ENCODE results near the gene SAP30BP.
A peak's percentile ranks its signal among the peaks of the same experiment; 100 is the strongest.

The SAP30BP gene

DNA sequence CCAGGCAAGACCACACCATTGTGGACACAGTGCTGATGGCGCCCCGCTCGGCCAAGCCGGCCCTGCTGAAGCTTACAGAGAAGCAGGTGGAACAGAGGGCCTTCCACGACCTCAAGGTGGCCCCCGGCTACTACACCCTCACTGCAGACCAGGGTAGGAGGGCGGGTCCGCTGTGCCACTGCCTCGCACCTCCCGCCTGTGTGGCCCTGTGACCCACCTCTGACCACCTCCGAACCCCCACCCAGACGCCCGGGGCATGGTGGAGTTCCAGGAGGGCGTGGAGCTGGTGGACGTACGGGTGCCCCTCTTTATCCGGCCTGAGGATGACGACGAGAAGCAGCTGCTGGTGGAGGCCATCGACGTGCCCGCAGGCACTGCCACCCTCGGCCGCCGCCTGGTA is 75.2 kb downstream of the SAP30BP start:
- TF ChIP-seq REST (IDR thresholded peaks at IDR 0.05; ENCODE audit: low read depth): no peak

- TF ChIP-seq YY1 (IDR thresholded peaks at IDR 0.05; ENCODE audit: low read depth) (no peak), TCF12 (IDR thresholded peaks at IDR 0.05; ENCODE audit: low read depth) (no peak), TAF1 (IDR thresholded peaks at IDR 0.05; ENCODE audit: low read depth) (no peak), FOXM1 (IDR thresholded peaks at IDR 0.05; ENCODE audit: borderline replicate concordance, low read depth) (no peak), TEAD4 (IDR thresholded peaks at IDR 0.05) (no peak), RAD21 (IDR thresholded peaks at IDR 0.05; ENCODE audit: low read depth) (no peak), REST (IDR thresholded peaks at IDR 0.05; ENCODE audit: low read depth) (no peak), NFIC (IDR thresholded peaks at IDR 0.05) (no peak), ZBTB7A (IDR thresholded peaks at IDR 0.05; ENCODE audit: low read depth) (no peak), CEBPB (IDR thresholded peaks at IDR 0.05) (no peak), CREB1 (IDR thresholded peaks at IDR 0.05; ENCODE audit: low read depth) (no peak)
- TF ChIP-seq, protein P1, sequence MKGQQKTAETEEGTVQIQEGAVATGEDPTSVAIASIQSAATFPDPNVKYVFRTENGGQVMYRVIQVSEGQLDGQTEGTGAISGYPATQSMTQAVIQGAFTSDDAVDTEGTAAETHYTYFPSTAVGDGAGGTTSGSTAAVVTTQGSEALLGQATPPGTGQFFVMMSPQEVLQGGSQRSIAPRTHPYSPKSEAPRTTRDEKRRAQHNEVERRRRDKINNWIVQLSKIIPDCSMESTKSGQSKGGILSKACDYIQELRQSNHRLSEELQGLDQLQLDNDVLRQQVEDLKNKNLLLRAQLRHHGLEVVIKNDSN (IDR thresholded peaks at IDR 0.05): no peak
These were observed 76.6 kb downstream of the SAP30BP start for GRCh38 chr17:75743625-75744206.

DNA sequence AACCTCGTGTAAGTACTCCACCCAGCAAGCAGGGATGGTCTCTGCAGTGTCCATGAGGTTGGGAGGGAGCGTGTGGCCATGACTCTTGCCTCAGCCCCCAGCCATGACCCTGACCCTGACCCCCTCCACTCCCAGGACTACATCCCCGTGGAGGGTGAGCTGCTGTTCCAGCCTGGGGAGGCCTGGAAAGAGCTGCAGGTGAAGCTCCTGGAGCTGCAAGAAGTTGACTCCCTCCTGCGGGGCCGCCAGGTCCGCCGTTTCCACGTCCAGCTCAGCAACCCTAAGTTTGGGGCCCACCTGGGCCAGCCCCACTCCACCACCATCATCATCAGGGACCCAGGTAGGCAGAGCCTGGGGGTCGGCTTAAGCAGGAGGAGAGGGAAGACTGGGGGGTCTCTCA is 81.6 kb downstream of the SAP30BP start:
- TF ChIP-seq, protein P1 (IDR thresholded peaks at IDR 0.05): no peak
- TF ChIP-seq TEAD4 (IDR thresholded peaks at IDR 0.05): no peak
- no peak for TF ChIP-seq MAX (IDR thresholded peaks at IDR 0.05)
- TF ChIP-seq TAF1 (IDR thresholded peaks at IDR 0.05; ENCODE audit: low read depth): no peak
- no peak for TF ChIP-seq TCF12 (IDR thresholded peaks at IDR 0.05; ENCODE audit: low read depth)
- TF ChIP-seq REST (IDR thresholded peaks at IDR 0.05; ENCODE audit: low read depth): no peak
- no peak for TF ChIP-seq NFIC (IDR thresholded peaks at IDR 0.05)
- TF ChIP-seq EP300 (IDR thresholded peaks at IDR 0.05; ENCODE audit: borderline replicate concordance): no peak
- TF ChIP-seq CREB1 (IDR thresholded peaks at IDR 0.05; ENCODE audit: low read depth): no peak
- TF ChIP-seq ZBTB7A (IDR thresholded peaks at IDR 0.05; ENCODE audit: low read depth): no peak
- TF ChIP-seq FOXM1 (IDR thresholded peaks at IDR 0.05; ENCODE audit: borderline replicate concordance, low read depth): no peak
- no peak for TF ChIP-seq YY1 (IDR thresholded peaks at IDR 0.05; ENCODE audit: low read depth)
- no peak for TF ChIP-seq RAD21 (IDR thresholded peaks at IDR 0.05; ENCODE audit: low read depth)
- TF ChIP-seq EGR1 (IDR thresholded peaks at IDR 0.05): no peak
- no peak for TF ChIP-seq CEBPB (IDR thresholded peaks at IDR 0.05)

- peak; percentile 85 for TF ChIP-seq RAD21 (IDR thresholded peaks at IDR 0.05; ENCODE audit: low read depth)
- TF ChIP-seq MAX (IDR thresholded peaks at IDR 0.05): no peak
- 0 out of 2 replicates have a peak, but pooled peaks have one; percentile 16 for TF ChIP-seq TCF12 (IDR thresholded peaks at IDR 0.05; ENCODE audit: low read depth)
These were observed 82.6 kb downstream of the SAP30BP start for GRCh38 chr17:75749545-75750389.
